ENCODE measurements around the gene NAV2.

Gene NAV2

GRCh38 chr11:19785265-19785664, 72.6 kb downstream of the NAV2 start:
- no peak for DNase-seq

- no peak for DNase-seq
Observed at GRCh38 chr11:19786644-19787043, 74.0 kb downstream of the NAV2 start.

DNA sequence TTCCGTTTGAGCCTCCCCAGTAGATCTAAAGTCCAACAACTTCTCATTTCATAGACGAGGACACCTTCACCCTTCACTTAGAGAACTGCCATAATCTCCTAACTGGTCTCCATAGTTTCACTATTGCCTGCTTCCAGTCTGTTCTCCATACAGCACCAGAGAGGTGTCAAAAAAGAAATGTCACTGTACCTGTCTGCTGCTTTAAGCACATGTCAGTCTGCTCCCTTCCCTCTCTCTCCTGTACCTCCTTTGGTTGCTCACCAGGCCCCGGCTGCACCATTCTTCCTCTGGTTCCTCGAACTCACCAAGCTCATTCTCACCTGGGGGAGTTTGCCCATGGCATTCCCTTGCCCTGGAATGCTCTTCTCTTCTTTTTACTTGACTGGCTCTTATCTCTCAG, 75.8 kb downstream of the NAV2 start:
- no peak for DNase-seq

DNA sequence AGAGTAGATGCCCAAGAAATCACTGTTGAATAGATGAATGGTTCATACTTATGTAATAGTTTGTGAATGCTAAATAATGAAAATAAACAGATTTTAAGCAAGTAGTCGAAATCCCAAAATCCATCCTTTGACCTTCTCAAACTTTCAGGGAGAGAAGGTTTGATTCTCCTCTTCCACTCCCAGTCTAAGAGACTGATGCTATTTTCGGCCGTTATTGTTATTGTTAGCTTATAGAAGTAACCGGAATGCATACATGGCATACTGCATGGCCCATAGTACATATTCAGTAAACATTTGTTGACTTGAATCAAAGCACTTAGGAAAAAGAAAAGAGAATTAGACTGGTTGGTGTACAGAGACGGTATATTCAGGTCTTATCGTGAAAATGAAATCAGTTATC, 76.6 kb downstream of the NAV2 start:
- DNase-seq: no peak

DNA sequence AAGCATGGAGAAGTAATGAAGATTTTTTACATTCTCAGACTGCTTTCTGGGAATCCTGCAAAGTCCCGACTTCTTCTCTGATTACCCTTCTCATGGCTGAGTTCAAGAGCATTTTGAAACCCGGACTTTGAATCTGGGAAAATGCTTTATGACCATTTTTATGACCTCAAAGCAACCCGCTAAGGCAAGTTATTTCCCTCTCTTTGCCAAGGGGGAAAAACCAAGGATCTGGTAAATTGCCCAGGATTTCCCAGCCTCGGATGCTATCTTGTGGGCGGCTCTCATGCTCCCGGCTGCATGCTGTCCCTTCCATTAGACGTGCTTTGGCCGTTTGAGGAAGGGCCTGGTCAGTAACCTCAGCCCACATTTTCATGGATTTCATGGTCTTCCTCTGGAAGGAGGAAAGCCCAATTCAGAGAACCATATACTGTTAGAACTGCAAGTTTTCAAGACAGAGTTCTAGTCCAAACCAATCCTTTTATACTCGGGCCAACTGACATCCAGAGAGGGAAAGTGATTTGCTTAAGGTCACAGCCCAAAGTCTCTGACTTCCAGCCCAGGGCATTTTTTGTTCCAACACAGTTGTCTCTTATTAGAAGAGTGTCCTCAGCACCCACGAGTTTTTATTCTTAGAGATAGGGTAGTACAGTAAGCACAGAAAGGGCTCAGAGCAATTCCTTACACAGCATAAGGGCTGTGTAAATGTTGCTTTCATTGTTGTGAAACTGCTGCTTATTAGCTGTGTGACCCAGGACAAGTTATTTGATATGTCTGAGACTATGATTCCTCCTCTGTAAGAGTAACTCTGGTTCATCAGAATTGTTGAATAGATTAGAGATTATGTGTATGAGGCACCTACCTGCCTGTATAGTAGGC, 77.4 kb downstream of the NAV2 start:
- no peak for DNase-seq

DNA sequence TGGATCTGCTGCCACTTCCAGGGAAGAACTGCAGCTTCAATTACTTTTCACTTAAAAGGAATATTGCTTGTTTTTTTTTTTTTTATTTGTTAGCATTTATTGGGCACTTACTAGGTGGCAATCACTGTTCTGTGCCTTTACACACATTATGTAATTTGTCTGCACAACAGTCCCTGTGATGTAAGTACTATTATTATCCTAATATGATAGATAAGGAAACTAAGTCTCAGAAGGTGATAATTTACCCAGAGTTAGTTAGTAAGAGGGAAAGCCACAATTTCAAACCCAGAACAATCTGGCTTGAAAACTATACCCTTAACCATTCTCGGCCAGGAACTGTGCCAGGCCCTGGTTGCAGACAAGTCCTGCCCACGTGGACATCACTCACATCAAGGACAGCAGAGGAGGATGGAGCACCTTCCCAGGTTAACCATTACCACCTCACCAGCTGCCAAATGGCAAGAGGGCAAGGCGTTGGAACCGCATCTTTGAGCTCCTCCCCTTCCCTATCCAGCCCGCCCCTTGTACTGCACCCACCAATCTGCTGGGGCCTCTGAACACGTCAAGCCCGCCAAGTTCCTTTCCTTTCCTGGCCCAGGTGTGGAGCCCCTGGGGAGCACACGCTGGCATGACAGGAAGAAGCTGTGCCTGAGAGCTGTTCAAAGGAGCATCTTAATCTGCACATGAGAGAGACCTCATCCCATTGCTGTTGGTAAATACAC, 78.4 kb downstream of the NAV2 start:
- no peak for DNase-seq

GRCh38 chr11:19792510-19792909, 79.9 kb downstream of the NAV2 start:
- no peak for DNase-seq

- DNase-seq: peak; percentile 33
Observed at GRCh38 chr11:19793326-19793725, 80.7 kb downstream of the NAV2 start.

- no peak for DNase-seq
Observed at GRCh38 chr11:19794161-19794560, 81.5 kb downstream of the NAV2 start.

- no peak for DNase-seq
Observed at GRCh38 chr11:19795082-19795481, 82.4 kb downstream of the NAV2 start.

DNA sequence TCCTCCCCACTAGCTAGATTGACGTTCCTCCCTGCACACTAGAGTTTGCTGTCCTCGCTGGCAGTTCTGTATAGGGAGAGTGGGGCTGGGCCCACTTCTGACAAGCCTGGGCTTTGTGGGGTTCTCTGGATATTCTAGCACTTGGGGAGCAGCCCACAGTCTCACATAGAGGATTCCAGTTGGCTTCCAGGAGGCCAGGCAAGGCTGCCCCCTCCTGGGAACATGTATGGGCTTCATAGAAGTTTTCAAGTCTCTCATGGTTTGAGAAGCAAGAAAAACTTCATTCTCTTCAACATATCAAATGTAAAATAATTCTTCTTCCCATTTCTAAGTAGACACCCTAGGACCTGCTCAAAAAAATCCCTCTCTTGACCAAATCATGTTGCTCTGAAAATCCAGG, 87.5 kb downstream of the NAV2 start:
- DNase-seq: no peak

DNA sequence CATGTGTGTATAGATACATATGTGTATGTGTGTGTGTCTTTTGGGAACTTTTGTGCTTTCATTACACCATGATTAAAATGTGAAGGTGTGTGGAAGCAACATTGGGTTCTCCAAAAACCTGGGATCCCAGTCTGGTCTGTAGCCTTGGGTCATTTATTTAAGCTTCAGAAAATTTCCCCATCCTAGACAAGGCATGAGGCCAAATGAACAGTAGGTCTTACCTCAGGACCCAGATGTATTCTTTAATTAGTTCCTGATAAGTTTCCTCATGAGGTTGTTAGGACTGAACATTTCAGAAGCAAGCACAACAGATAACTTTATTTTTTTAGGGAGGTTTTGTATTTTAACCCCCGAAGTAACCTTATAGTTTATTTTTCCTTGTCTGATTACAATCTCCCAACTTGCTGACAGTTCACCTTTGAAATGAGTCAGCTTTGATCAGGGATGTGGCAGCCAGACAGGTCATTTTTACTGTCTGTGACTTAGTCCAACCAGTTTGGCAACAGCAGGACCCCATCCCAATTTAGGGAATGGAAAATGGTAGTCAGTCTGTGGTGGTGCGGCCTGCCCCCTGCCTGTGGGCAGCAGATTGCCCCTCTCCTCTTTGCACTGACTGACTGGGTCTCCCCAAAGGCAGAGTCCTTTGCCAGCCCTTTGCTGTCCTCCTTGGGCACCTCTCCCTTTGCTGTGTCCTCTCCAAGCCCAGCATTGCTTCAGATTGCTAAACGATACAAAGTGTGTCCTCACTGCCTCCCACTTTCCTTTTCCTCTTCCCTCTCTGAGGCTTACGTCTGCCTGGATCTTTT, 88.3 kb downstream of the NAV2 start:
- DNase-seq: no peak

DNA sequence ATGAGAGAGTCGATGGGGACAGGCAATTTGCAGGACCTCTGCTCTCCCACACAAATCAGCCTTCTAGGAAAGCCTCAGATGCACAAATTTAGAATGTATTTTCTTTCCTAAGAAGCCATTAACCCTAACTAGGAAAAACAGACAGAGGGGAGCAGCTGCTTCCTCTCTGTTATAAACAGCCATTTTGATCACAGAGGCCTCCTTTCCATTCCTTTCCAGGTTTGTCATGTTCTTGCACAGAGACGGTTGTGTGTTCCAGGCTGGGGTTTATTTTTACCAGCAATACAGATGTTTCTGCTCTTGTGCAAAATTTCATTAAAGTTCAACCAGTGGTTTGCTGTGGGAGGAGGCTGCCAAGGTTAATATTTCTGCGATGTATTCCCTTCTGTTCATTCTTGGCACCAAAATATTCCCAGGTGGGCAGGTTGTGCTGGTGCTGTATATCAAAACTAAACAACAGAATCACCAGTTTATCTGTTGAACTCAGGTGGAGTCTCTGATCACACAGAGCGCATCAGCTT, 90.2 kb downstream of the NAV2 start:
- no peak for DNase-seq

GRCh38 chr11:19803506-19803998, 90.9 kb downstream of the NAV2 start:
- no peak for DNase-seq

DNA sequence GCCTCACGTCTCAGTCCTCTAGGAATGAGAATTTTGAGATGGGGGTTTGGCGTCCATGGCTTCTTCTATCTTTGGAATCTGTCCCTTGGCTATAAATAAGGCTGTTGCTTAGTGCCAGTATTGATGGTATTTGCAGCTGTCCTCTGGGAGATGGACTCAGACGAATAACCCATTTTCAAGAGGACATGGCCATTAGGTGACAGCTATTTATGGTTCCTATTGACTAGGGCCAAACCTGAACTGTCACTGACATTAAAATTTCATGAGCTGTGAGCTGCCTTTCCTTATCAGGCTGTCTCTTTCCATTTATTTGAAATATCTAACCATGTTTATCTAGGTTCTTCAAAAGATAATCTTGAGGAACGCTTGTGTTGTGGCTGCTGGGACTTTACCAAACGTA, 92.7 kb downstream of the NAV2 start:
- no peak for DNase-seq

GRCh38 chr11:19805827-19806226, 93.2 kb downstream of the NAV2 start:
- DNase-seq: no peak

GRCh38 chr11:19806251-19806650, 93.6 kb downstream of the NAV2 start:
- no peak for DNase-seq

GRCh38 chr11:19808076-19808911, 95.7 kb downstream of the NAV2 start:
- no peak for DNase-seq

DNA sequence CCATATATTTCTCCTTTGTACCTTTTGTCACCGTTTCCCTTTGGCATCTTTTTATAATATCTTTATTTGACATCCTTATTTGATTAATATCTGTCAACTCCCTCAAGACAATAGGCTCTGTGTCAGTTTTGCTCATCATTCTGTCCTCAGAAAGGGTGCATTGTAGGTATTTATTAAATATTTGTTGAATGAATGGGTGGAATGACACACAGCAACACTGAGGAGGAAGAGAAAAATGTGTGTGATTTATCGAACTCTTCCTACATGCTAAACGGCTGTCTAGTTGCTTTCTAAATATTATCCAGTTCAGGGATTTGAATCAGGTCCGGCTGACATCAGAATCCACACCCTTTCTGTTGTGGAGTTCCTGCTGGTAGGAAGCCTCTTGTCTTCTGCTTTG, 98.2 kb downstream of the NAV2 start:
- no peak for DNase-seq

DNA sequence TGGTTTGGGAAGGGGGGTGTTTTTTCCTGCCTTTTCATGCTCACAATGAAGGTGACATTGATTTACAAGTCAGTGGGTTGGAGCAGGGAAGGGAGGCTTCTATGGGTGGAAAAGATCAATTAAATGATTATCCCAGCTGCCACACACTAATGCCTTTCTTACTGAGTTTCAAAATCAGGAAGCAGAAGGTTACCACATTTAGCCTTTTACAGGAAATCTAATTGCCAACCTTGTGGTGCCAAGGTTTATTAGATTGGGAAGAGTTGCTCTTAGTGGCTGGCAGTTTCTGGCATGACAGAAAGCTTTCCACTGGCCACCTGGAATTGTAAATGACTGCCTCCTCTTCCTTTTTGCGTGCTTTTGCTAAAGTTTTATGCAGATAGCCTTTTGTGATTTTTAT, 98.7 kb downstream of the NAV2 start:
- no peak for DNase-seq

DNA sequence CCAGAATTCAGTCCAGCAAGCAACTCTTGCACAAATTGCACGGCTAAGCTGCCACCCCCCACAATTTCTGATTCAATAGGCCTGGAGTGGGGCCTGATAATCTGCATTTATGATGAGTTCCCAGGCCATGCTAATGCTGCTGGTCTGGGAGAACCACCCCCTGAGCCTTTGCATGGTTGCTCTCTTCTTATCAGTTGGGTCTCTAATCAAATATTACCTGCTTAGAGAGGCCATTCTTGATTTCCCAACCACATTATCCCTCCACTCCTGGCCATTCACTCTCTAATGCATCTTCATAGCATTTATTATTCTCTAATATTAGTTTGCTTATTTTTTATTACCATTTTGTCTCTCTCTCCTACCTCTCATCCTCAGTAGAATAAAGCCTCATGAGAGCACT, 99.5 kb downstream of the NAV2 start:
- no peak for DNase-seq

GRCh38 chr11:19812710-19813109, 100.1 kb downstream of the NAV2 start:
- no peak for DNase-seq
